Endothelial cell of umbilical vein (primary cell): ENCODE results near the gene TAS2R41. TPM values are rescaled to one million over a fixed set of nuclear protein-coding genes. Genes with fewer than 3 reads are reported as not detected.

Source experiments
- BruUV-seq: library from RNA; stranded (reverse); fragments of 400-500 nt; replicated peaks from 2 replicates; lab custom pipeline; 2021; lab: Mats Ljungman, UMichigan
- CTCF ChIA-PET: fragments of 300-600, 350-600 bp; sonication (Branson Sonifier 250); formaldehyde crosslinking; loops from one replicate; lab custom pipeline; 2021; ENCODE audit warnings: antibody characterized with exemption, inconsistent platforms; lab: Charles Lee
- POLR2A ChIA-PET: fragments of 300-600, 350-600 bp; sonication (Branson Sonifier 250); formaldehyde crosslinking; loops from one replicate; lab custom pipeline; 2021; ENCODE audit warnings: antibody characterized with exemption, inconsistent platforms; lab: Charles Lee
- DNase-seq: peaks from one replicate; pipeline ENCODE4 v3.0.0-alpha.2; 2011; ENCODE audit warnings: low read depth, low spot score
- FAIRE-seq: peaks from 2 replicates; lab custom pipeline; 2011; peaks lifted over from hg19 to GRCh38; lab: Jason Lieb, UNC
- H2AFZ ChIP-seq: 2 replicates; pipeline ENCODE4 v1.6.0; 2012; ENCODE audit warnings: low read depth, low read length, control low read depth, inconsistent platforms
- H3K27ac ChIP-seq: 2 replicates; pipeline ENCODE4 v1.5.1; 2011; ENCODE audit warnings: low read depth, mild to moderate bottlenecking, control low read depth, low read length, moderate library complexity; ENCODE audit not compliant: insufficient read depth
- H3K27me3 ChIP-seq, 2 experiments: 2 replicates each; pipeline versions ENCODE4 v1.6.0 to v1.6.1; 2011; ENCODE audit warnings: low read length in 2 of 2, mixed read lengths in 1 of 2; ENCODE audit not compliant: control insufficient read depth in 2 of 2, insufficient read depth in 2 of 2
- H3K36me3 ChIP-seq, 2 experiments: 2 replicates in 1 of 2; 3 replicates in 1 of 2; pipeline ENCODE4 v1.5.1; 2011; ENCODE audit warnings: low read length in 2 of 2, mild to moderate bottlenecking in 1 of 2, moderate library complexity in 1 of 2; ENCODE audit not compliant: control insufficient read depth in 2 of 2, insufficient read depth in 2 of 2; ENCODE audit errors: extremely low read depth in 1 of 2
- H3K4me1 ChIP-seq: 3 replicates; pipeline ENCODE4 v1.5.1; 2011; ENCODE audit warnings: mild to moderate bottlenecking, low read length; ENCODE audit not compliant: control insufficient read depth, insufficient read depth; ENCODE audit errors: extremely low read depth
- H3K4me2 ChIP-seq: 2 replicates; pipeline ENCODE4 v1.6.1; 2011; ENCODE audit warnings: low read length, control low read depth, mixed read lengths; ENCODE audit not compliant: insufficient read depth
- H3K4me3 ChIP-seq, 3 experiments: fragments of 200-600 bp in 1 of 3; sonication (generic), shearing (Covaris generic) in 1 of 3; replicated peaks in 1 of 3; 2 replicates each; pipeline ENCODE4 v1.5.1; 2011 to 2016; ENCODE audit warnings: control low read depth in 3 of 3, low read length in 3 of 3, mild to moderate bottlenecking in 2 of 3, inconsistent platforms in 1 of 3, low read depth in 1 of 3, moderate library complexity in 1 of 3; ENCODE audit not compliant: insufficient read depth in 1 of 3
- H3K79me2 ChIP-seq: 2 replicates; pipeline ENCODE4 v1.6.0; 2012; ENCODE audit warnings: low read length, inconsistent platforms; ENCODE audit not compliant: control insufficient read depth, insufficient read depth
- H3K9ac ChIP-seq: replicated peaks from 2 replicates; pipeline ENCODE3; 2011; ENCODE audit warnings: low read length, control low read depth; ENCODE audit not compliant: insufficient read depth; ENCODE audit errors: extremely low read depth
- H3K9me1 ChIP-seq: replicated peaks from 3 replicates; pipeline ENCODE4 v1.6.0; 2011; ENCODE audit warnings: mild to moderate bottlenecking, low read length; ENCODE audit not compliant: control insufficient read depth, insufficient read depth; ENCODE audit errors: extremely low read depth
- H3K9me3 ChIP-seq: replicated peaks from 2 replicates; pipeline ENCODE4 v1.5.1; 2012; ENCODE audit warnings: low read length, inconsistent platforms; ENCODE audit not compliant: control insufficient read depth, insufficient read depth
- H4K20me1 ChIP-seq: replicated peaks from 2 replicates; pipeline ENCODE3; 2011; ENCODE audit warnings: mild to moderate bottlenecking, low read length; ENCODE audit not compliant: control insufficient read depth, insufficient read depth; ENCODE audit errors: extremely low read depth
- EZH2 ChIP-seq: IDR thresholded peaks from 2 replicates; pipeline ENCODE4 v1.6.1; 2012; ENCODE audit warnings: borderline replicate concordance, low read depth, mild to moderate bottlenecking, moderate library complexity, low read length, inconsistent platforms; ENCODE audit not compliant: severe bottlenecking
- GATA2 ChIP-seq: IDR thresholded peaks from 2 replicates; pipeline ENCODE4 v1.7.0; 2011; ENCODE audit warnings: low read depth, mild to moderate bottlenecking, moderate library complexity, mixed read lengths, low read length; ENCODE audit not compliant: insufficient read length, insufficient read depth
- JUN ChIP-seq: IDR thresholded peaks from 2 replicates; pipeline ENCODE4 v1.6.1; 2011; ENCODE audit warnings: borderline replicate concordance, low read depth; ENCODE audit not compliant: insufficient read length, insufficient read depth
- MYC ChIP-seq: IDR thresholded peaks from one replicate; pipeline ENCODE4 v1.6.1; 2011; ENCODE audit warnings: mild to moderate bottlenecking, low read depth, low read length
- POLR2AphosphoS5 ChIP-seq: IDR thresholded peaks from 2 replicates; pipeline ENCODE4 v1.6.1; 2012; ENCODE audit warnings: low read depth, mild to moderate bottlenecking, control low read depth, low read length, moderate library complexity; ENCODE audit not compliant: insufficient read depth
- dilution Hi-C: fragments of 300-500 bp; cut with MboI; formaldehyde crosslinking; loops from one replicate; pipeline ENCODE4 v1.15.0; 2019; ENCODE audit warnings: low sequenced_read_pairs; ENCODE audit not compliant: extremely low pct_ligation_motif_present
- intact Hi-C: fragments of 100-400 bp; cut with micrococcal nuclease; formaldehyde crosslinking; loops from one replicate; pipeline ENCODE4 v1.10.0; 2022
- polyA plus RNA-seq, 4 experiments: library from polyadenylated mRNA; depleted of rRNA in 3 of 4; stranded (reverse) in 3 of 4; unstranded in 1 of 4; fragments of >200 nt; gene quantifications; 2 replicates each; pipeline versions ENCODE4 v1.2.1 to v1.2.3, GENCODE V29; 2011 to 2012; ENCODE audit warnings: missing spikeins in 1 of 4
- total RNA-seq: library from RNA; stranded (reverse); gene quantifications from 2 replicates; pipeline ENCODE4 v1.2.3, GENCODE V29; 2021
- TF ChIP-seq, protein P1 (sequence below), 2 donors: IDR thresholded peaks; 1 replicate in 1 of 2; 2 replicates in 1 of 2; pipeline ENCODE4 v1.5.1; 2011; ENCODE audit warnings: low read length in 2 of 2, mild to moderate bottlenecking in 2 of 2, moderate library complexity in 2 of 2, control low read depth in 1 of 2, inconsistent platforms in 1 of 2, low read depth in 1 of 2; ENCODE audit not compliant: insufficient read depth in 1 of 2; ENCODE audit errors: extremely low read depth in 1 of 2

TAS2R41 gene
- total and polyA plus RNA-seq, 2 donors (not counting 3 experiments of a cell fraction or from before 2014, with no cell fraction given): not detected

GRCh38 chr7:143504215-143504936, 26.7 kb downstream of the TAS2R41 start:
- Histone ChIP-seq H3K9me3 (no peaks in the 10 kb centered on the region), H3K9ac (no peak overlapping the region), H3K79me2 (no peaks in the 10 kb centered on the region), H3K27ac (no peak overlapping the region), H3K27me3 (no peaks in the 10 kb centered on the region), H4K20me1 (no peaks in the 10 kb centered on the region), H3K36me3 (no peaks in the 10 kb centered on the region), H2AFZ (no peak overlapping the region), H3K4me3 (no peak overlapping the region), H3K9me1 (no peaks in the 10 kb centered on the region), H3K4me2 (no peak overlapping the region), H3K4me1 (peaks cover 24% of the 10 kb centered on the region)
- ChIA-PET CTCF (interaction anchor here (0.6 to 3.6 kb wide), 24 partner anchors 8 to 289 kb away, joined by 3 to 34 read pairs (median 6); no protein-coding TSS in a partner anchor), POLR2A (no interaction called here)
- BruUV-seq: no TSS peak
- FAIRE-seq (no peak), DNase-seq (no peak)
- intact Hi-C loops (loop anchor here (10.0 kb wide), 1 partner anchor 490 kb away; no protein-coding TSS in a partner anchor), dilution Hi-C loops (loop anchor here (25.0 kb wide), 1 partner anchor 117 kb away; the partner anchor contains the start of gene ZYX)
- TF ChIP-seq, protein P1, sequence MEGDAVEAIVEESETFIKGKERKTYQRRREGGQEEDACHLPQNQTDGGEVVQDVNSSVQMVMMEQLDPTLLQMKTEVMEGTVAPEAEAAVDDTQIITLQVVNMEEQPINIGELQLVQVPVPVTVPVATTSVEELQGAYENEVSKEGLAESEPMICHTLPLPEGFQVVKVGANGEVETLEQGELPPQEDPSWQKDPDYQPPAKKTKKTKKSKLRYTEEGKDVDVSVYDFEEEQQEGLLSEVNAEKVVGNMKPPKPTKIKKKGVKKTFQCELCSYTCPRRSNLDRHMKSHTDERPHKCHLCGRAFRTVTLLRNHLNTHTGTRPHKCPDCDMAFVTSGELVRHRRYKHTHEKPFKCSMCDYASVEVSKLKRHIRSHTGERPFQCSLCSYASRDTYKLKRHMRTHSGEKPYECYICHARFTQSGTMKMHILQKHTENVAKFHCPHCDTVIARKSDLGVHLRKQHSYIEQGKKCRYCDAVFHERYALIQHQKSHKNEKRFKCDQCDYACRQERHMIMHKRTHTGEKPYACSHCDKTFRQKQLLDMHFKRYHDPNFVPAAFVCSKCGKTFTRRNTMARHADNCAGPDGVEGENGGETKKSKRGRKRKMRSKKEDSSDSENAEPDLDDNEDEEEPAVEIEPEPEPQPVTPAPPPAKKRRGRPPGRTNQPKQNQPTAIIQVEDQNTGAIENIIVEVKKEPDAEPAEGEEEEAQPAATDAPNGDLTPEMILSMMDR (IDR thresholded peaks at IDR 0.05; ENCODE audit: extremely low read depth in 1 of 2, insufficient read depth in 1 of 2, low read depth in 1 of 2, low read length in 2 of 2): no peak
- TF ChIP-seq JUN (no peak), MYC (no peak), EZH2 (no peak), POLR2AphosphoS5 (no peak), GATA2 (no peak)
